GM15510 (cell line): Measurements from ENCODE around the gene INSYN2B.

Experiments used
- POLR2A ChIP-seq: IDR thresholded peaks from 3 replicates; pipeline ENCODE4 v1.6.1; 2011; ENCODE audit warnings: borderline replicate concordance; ENCODE audit not compliant: insufficient read length; ENCODE audit errors: extremely low read depth

Gene INSYN2B

DNA sequence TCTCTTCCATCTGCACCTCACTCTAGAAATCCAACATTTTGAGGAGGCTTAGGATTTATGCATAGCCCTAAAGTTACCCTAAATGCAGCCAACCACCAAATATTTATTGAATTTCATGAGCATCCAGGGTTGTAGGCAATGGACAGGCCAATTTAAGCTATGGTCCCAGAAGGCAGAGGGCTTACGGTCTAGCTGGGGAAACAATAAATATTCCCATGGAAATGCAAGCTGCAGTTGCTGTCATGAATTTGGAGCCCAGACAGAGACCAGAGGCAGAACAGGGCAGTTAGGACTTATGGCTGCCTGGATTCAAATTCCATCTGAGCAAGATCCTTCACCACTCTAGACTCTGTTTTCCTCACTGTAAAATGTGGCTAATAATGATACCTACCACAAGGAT lies 9.1 kb upstream of the INSYN2B start:
- no peak for TF ChIP-seq POLR2A

- TF ChIP-seq POLR2A: no peak
These were observed 8.7 kb upstream of the INSYN2B start for GRCh38 chr5:169988947-169989346.

DNA sequence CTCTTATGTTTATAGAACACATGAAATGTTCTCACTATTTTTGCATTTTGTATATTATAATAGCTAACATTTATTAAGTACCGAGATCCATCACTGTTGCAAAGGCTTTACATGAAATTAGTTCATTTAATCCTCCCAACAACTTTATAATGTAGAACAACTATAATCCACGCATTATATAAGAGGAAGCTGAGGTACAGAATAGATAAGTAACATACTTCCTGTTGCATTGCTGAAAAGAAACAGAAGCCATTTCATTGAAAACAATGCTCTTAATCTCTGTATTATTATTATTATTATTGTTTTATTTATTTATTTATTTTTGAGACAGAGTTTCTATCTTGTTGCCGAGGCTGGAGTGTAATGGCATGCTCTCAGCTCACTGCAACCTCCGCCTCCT lies 7.9 kb upstream of the INSYN2B start:
- TF ChIP-seq POLR2A: no peak

GRCh38 chr5:169979871-169980270 lies 424 bp downstream of the INSYN2B start:
- TF ChIP-seq POLR2A: no peak

DNA sequence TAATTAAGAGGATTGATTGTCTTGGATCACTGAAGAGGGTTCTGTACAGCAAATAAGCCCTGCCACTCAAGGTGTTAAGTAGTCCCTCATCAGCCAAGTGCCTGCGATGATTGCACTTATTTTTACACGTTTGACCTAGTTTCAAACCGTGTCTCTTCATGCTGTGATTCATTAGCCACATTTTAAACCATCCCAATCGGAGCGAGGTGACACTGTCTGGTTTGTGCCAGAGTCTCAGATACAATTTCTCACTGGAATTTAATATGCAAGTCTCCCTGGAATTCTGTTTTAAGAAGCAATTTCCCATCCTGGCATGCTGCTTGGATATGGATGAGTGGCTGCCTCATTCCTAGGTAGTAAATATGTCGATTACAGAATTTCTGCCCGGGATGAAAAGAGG lies 1.6 kb downstream of the INSYN2B start:
- no peak for TF ChIP-seq POLR2A

GRCh38 chr5:169974121-169974770 lies 6.0 kb downstream of the INSYN2B start:
- no peak for TF ChIP-seq POLR2A

- no peak for TF ChIP-seq POLR2A
These were observed 7.2 kb downstream of the INSYN2B start for GRCh38 chr5:169973056-169973455.

DNA sequence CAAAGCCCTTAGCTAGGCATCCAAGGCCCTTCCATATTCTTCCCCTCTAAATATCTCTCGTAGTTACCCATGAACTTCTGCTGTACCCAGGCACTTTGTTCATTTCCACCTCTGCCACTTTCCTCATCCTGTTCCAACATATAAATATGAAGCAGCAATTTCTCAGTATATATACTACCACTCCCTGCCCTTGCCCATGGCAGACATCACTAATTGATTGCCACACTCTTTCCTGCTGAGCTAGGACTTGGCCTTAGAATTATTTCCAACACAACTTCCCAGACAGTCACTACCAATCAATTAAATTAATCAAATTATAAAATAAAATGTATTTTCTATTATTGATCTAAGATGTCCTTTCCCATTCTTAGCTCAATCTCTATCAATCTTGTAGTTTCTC lies 8.5 kb downstream of the INSYN2B start:
- TF ChIP-seq POLR2A: no peak

GRCh38 chr5:169970911-169971765 lies 9.2 kb downstream of the INSYN2B start:
- TF ChIP-seq POLR2A: no peak

DNA sequence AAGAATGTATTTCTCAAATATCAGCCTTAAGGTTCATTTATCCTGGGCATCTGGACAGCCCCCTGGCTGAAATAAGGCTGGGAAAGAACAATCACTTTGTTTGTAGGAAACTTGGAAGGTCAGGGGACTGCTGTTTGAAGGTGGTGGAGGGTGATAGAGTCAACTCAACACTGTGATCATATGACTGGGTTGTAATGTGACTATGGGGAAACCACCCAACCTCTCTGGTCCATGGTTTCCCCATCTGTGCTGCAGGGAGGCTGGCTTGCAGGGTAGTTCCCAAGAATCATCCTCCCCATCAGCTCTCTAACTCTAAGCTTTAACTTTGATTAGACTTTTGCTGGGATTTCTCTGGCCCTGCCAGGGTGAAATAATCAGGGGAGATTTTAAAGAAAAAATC lies 10.0 kb downstream of the INSYN2B start:
- no peak for TF ChIP-seq POLR2A

DNA sequence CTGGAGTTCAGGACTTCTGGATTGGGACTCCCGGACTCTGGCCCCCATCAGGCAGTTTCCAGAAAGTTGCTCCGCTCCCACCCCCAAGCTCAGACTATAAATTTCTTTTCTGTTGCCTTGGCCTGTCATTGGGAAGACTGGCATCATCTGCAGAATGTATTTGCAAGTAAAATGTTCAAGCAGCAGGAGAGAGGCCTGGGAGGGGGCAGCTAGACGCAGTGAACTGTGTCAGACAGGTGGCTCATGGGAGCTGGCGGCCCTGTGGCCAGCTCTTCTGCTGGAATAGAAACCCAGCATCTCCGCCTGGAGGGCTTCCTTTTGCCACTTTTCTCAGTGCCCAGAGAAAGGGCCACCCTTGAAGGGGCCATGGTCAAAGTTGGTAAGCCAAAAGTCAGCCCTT lies 16.0 kb downstream of the INSYN2B start:
- TF ChIP-seq POLR2A: no peak

- TF ChIP-seq POLR2A: no peak
These were observed 19.6 kb downstream of the INSYN2B start for GRCh38 chr5:169960659-169961058.

DNA sequence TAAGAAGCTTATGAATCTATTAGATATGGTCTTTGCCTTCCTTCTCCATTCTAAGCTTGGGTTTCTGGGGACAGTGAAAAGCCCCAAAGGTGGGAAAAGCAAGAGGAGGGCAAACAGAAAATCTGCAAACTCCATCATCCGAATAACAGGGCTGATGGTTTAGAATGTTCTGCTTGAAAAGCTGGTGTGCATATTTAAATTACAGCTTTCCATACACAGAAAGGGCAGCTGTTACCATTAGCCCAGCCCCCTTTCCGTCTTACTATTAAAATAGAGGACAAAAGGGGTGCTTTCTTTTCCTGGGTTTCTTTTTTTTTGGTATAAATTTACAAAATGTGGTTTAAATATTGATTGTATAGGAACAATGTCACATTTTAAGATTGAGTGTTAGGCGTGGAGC lies 22.0 kb downstream of the INSYN2B start:
- TF ChIP-seq POLR2A: no peak

GRCh38 chr5:169956756-169957155 lies 23.5 kb downstream of the INSYN2B start:
- no peak for TF ChIP-seq POLR2A

DNA sequence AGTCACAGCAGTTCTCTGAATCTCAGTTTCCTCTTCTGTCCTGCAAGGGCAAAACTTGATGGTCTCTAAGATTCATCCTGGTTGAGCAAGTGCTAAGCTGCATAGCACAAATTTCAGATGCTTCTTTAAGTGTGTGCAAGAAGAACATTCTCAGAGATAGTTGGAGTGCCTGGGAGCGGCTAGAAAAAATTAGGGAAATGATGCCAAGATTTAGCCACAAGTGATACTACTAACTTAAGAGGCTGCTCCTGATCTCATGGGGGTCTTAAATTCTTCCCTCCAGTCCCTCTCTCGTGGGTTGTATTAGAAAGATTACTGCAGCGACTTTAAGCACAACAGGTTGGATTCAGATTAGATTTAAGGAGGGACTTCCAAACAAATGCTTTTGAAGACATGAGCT lies 24.2 kb downstream of the INSYN2B start:
- TF ChIP-seq POLR2A: no peak

- TF ChIP-seq POLR2A: no peak
These were observed 25.5 kb downstream of the INSYN2B start for GRCh38 chr5:169954786-169955185.
